K562 (cell line): ENCODE results near the gene OXLD1. TPM values are rescaled to one million over a fixed set of nuclear protein-coding genes. Genes with fewer than 3 reads are reported as not detected.

ENCODE experiments used
- ATAC-seq: fragments of 200-7000 bp; cut with Tn5 transposase; 3 replicates; pipeline ENCODE4 v1.9.1; 2020; ENCODE audit warnings: moderate library complexity
- BruUV-seq: library from RNA; stranded (reverse); fragments of 400-500 nt; replicated peaks from 2 replicates; lab custom pipeline; 2021; lab: Mats Ljungman, UMichigan
- CTCF ChIA-PET: fragments of 300-600 bp; formaldehyde crosslinking; extraction: SDS; loops from one replicate; lab custom pipeline; 2021; ENCODE audit warnings: low intra/inter-chr PET ratio; lab: Yijun Ruan, JAX
- POLR2A ChIA-PET: fragments of 300-600, 350-650 bp; sonication (Branson Sonifier 250); formaldehyde crosslinking; extraction: SDS; loops from one replicate; lab custom pipeline; 2021; ENCODE audit warnings: antibody characterized with exemption, inconsistent platforms; lab: Yijun Ruan, JAX
- DNase-seq, 4 experiments: peaks; one replicate each; pipeline versions ENCODE4 v3.0.0 to v3.0.0-alpha.2; 2011 to 2018; ENCODE audit warnings: low spot score in 3 of 4, mixed read lengths in 3 of 4; ENCODE audit errors: extremely low read depth in 1 of 4
- FAIRE-seq: peaks from 2 replicates; lab custom pipeline; 2011; peaks lifted over from hg19 to GRCh38; lab: Jason Lieb, UNC
- H2AFZ ChIP-seq: 2 replicates; pipeline ENCODE4 v1.6.0; 2011; ENCODE audit warnings: low read depth, low read length, control low read depth, inconsistent platforms
- H3K27ac ChIP-seq: fragments of 200-600 bp; 3 replicates; pipeline ENCODE4 v1.8.0; 2011; ENCODE audit warnings: low read depth, mild to moderate bottlenecking, control low read depth, inconsistent platforms, low read length, moderate library complexity, mixed read lengths; ENCODE audit errors: extremely low read depth
- H3K27me3 ChIP-seq, 2 experiments: fragments of 300-600 bp in 1 of 2; 2 replicates in 1 of 2; 3 replicates in 1 of 2; pipeline versions ENCODE4 v1.6.0 to v1.8.0; 2011; ENCODE audit warnings: inconsistent platforms in 2 of 2, low read length in 2 of 2, mild to moderate bottlenecking in 1 of 2, mixed read lengths in 1 of 2, moderate library complexity in 1 of 2; ENCODE audit not compliant: control insufficient read depth in 2 of 2, insufficient read depth in 2 of 2
- H3K36me3 ChIP-seq: fragments of 300-600 bp; 3 replicates; pipeline ENCODE4 v1.8.0; 2011; ENCODE audit warnings: mild to moderate bottlenecking, low read length, inconsistent platforms; ENCODE audit not compliant: control insufficient read depth, insufficient read depth
- H3K4me1 ChIP-seq, 2 experiments: fragments of 200-600 bp in 1 of 2; replicated peaks in 1 of 2; 2 replicates in 1 of 2; 3 replicates in 1 of 2; pipeline versions ENCODE4 v1.5.1 to v1.8.0; 2011; ENCODE audit warnings: inconsistent platforms in 2 of 2, low read length in 2 of 2, mild to moderate bottlenecking in 1 of 2, mixed read lengths in 1 of 2, moderate library complexity in 1 of 2; ENCODE audit not compliant: control insufficient read depth in 2 of 2, insufficient read depth in 2 of 2
- H3K4me2 ChIP-seq: 2 replicates; pipeline ENCODE4 v1.6.1; 2011; ENCODE audit warnings: low read length, control low read depth, inconsistent platforms, mixed read lengths; ENCODE audit not compliant: insufficient read depth
- H3K4me3 ChIP-seq: fragments of 200-600 bp; sonication (generic), shearing (Covaris generic); 2 replicates; pipeline ENCODE4 v1.5.1; 2016; ENCODE audit warnings: control low read depth, inconsistent platforms
- H3K79me2 ChIP-seq: fragments of 200-600 bp; 3 replicates; pipeline ENCODE4 v1.8.0; 2011; ENCODE audit warnings: low read length, inconsistent platforms; ENCODE audit not compliant: control insufficient read depth, insufficient read depth
- H3K9ac ChIP-seq, 2 experiments: 2 replicates each; pipeline versions ENCODE4 v1.6.0 to v1.6.1; 2011; ENCODE audit warnings: low read depth in 2 of 2, low read length in 2 of 2, control low read depth in 1 of 2, inconsistent platforms in 1 of 2, mild to moderate bottlenecking in 1 of 2, mixed read lengths in 1 of 2; ENCODE audit not compliant: insufficient read depth in 1 of 2
- H3K9me1 ChIP-seq: one replicate; pipeline ENCODE4 v1.6.0; 2011; ENCODE audit warnings: inconsistent platforms, mild to moderate bottlenecking, low read length, moderate library complexity; ENCODE audit not compliant: control insufficient read depth, insufficient read depth
- H3K9me3 ChIP-seq: replicated peaks from 2 replicates; pipeline ENCODE4 v1.5.1; 2011; ENCODE audit warnings: low read depth, low read length, inconsistent platforms; ENCODE audit not compliant: control insufficient read depth, insufficient read depth
- H4K20me1 ChIP-seq: replicated peaks from 2 replicates; pipeline ENCODE4 v1.6.1; 2011; ENCODE audit warnings: low read length, inconsistent platforms, mixed read lengths; ENCODE audit not compliant: control insufficient read depth, insufficient read depth
- AFF4 ChIP-seq: sonication (generic); formaldehyde crosslinking; IDR thresholded peaks from 2 replicates; pipeline ENCODE4 v1.8.0; 2023; ENCODE audit warnings: mild to moderate bottlenecking, missing genetic modification reagents
- FOSL1 ChIP-seq: fragments of 200-800 bp; sonication (Bioruptor generic); conservative IDR thresholded peaks from 2 replicates; pipeline ENCODE4 v1.6.1; 2016; ENCODE audit warnings: missing genetic modification characterization, missing compliant biosample characterization
- MCM2 ChIP-seq: fragments of 450-650 bp; IDR thresholded peaks from 2 replicates; pipeline ENCODE4 v1.6.1; 2017; ENCODE audit warnings: low read depth, mild to moderate bottlenecking
- ZNF184 ChIP-seq: sonication (generic); formaldehyde crosslinking; IDR thresholded peaks from 2 replicates; pipeline ENCODE4 v1.5.0; 2020; ENCODE audit warnings: missing genetic modification reagents
- WGBS: fragments of 100-300 bp; shearing (Covaris generic); methylation state at CpG from one replicate; pipeline ENCODE4 v1.1.6; 2016; ENCODE audit warnings: low coverage, mixed read lengths; ENCODE audit not compliant: insufficient coverage; ENCODE audit errors: missing lambda C conversion rate; 5-methylcytosine and 5-hydroxymethylcytosine counted together
- in situ Hi-C: fragments of 300-500 bp; cut with MboI; formaldehyde crosslinking; loops from 4 replicates; pipeline ENCODE4 v1.15.0; 2018; ENCODE audit warnings: inconsistent platforms, mixed read lengths
- intact Hi-C: fragments of 100-400 bp; cut with micrococcal nuclease; formaldehyde crosslinking; loops from 2 replicates; pipeline ENCODE4 v1.14.2; 2022
- polyA plus RNA-seq, 8 experiments: library from polyadenylated mRNA; depleted of rRNA in 4 of 8; stranded (reverse) in 5 of 8; unstranded in 3 of 8; fragments of >200 nt; fragmentation: Nextera tagmentation in 2 of 8; fragmentation: Illumina TruSeq in 1 of 8; extraction: Ambion mirVana in 2 of 8; extraction: Trizol in 1 of 8; gene quantifications; 2 replicates each; pipeline versions ENCODE4 v1.2.1 to v1.2.3, GENCODE V29; 2011 to 2014; ENCODE audit warnings: inconsistent platforms in 1 of 8, missing spikeins in 1 of 8
- total RNA-seq, 7 experiments: library from RNA; depleted of rRNA in 6 of 7; stranded (reverse); fragments of >200 nt in 6 of 7; fragmentation: Illumina TruSeq in 2 of 7; extraction: Trizol in 2 of 7; gene quantifications; 2 replicates each; pipeline versions ENCODE4 v1.2.1 to v1.2.3, GENCODE V29; 2011 to 2021; ENCODE audit warnings: low replicate concordance in 1 of 7

OXLD1 gene
- total and polyA plus RNA-seq, 9 of the 15 experiments (the other 6 are each of a cell fraction or from before 2014, with no cell fraction given), result 4.4 to 115 (median 29.3) TPM

DNA sequence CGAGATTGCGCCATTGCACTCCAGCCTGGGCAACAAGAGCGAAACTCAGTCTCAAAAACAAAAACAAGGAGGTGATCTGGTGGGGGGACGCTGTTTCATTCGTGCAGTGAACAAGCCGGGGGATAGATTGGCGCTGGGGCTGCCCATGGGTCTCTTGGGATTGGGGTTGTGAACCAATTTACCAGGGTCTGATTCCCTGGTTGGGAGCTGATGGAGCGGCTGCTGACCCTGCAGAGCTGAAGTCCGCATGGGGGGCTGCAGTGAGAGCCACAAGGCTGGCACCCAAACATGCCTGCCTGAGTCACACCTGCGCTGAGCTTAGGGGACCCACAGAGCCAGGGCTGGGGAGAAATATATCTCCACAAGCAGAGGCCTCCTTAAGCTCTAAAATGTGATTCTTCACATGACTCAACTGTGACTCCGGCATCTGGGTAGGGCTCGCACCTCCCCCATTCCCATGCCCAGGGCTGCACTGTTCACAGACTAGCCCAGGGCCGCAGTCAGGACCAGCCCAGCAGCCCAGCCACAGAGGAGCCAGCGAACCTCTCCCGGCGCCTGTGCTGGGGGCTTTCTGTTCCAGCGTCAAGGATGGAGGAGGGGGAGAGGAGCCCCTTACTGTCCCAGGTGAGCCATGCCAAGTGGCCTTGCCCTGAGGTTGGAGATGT lies 24.4 kb downstream of the OXLD1 start:
- no peak overlapping the region for H2AFZ ChIP-seq
- TF ChIP-seq MCM2 (no peak), AFF4 (no peak), ZNF184 (CRISPR knock-in tag) (no peak), FOSL1 (tag) (0 out of 2 replicates have a peak, but pooled peaks have one; percentile 18)
- TF ChIP-seq, all 486 proteins: peak for 1
- in situ Hi-C loops, result no loop called here
- H3K4me1 ChIP-seq, result peaks cover 26 to 50% of the 10 kb centered on the region in 2 experiments; a peak in 4 of 5 replicates
- H3K27me3 ChIP-seq, result no peaks in the 10 kb centered on the region
- H3K4me2 ChIP-seq, result no peak overlapping the region
- no peaks in the 10 kb centered on the region for H3K9me1 ChIP-seq
- no peaks in the 10 kb centered on the region for H4K20me1 ChIP-seq
- H3K9ac ChIP-seq, result peak overlapping the region in 1 of 2 experiments; percentile 77; a peak in 2 of 4 replicates
- no peaks in the 10 kb centered on the region for H3K36me3 ChIP-seq
- H3K4me3 ChIP-seq, result no peak overlapping the region
- H3K79me2 ChIP-seq, result peaks cover under 1% of the 10 kb centered on the region; the same call in 1 of the 3 replicates
- peak in 1 of 4 experiments; percentile 11 for DNase-seq
- no TSS peak for BruUV-seq
- ChIA-PET CTCF (no interaction called here), POLR2A (interaction anchor here (1.2 kb wide), 1 partner anchor 21 kb away, joined by 3 read pairs; no protein-coding TSS in a partner anchor)
- 58% methylated on average over 17 of the region's 17 CpGs for WGBS
- no peak for ATAC-seq
- H3K9me3 ChIP-seq, result no peaks in the 10 kb centered on the region
- no peak for FAIRE-seq
- intact Hi-C loops, result no loop called here
- no peak overlapping the region for H3K27ac ChIP-seq
